ENCODE data around the gene FRMPD4. TPM values are rescaled to one million over a fixed set of nuclear protein-coding genes. Genes with fewer than 3 reads are reported as not detected.

FRMPD4 gene
- total RNA-seq, 1 experiment from 2014 or later: 1.4 TPM

- TF ChIP-seq ZNF532 (CRISPR knock-in tag; IDR thresholded peaks at IDR 0.05; ENCODE audit: borderline replicate concordance): no peak
Measured at GRCh38 chrX:12210971-12211370, 72.7 kb downstream of the FRMPD4 start (continued).

- Mint-ChIP-seq H3K4me1 (no peaks in the 10 kb centered on the region), H3K9me3 (0 out of 2 replicates have a peak, but pooled peaks cover 6% of the 10 kb centered on the region), H3K27ac (no peak overlapping the region), H3K36me3 (no peaks in the 10 kb centered on the region), H3K4me3 (no peak overlapping the region), H3K27me3 (ENCODE audit: low read depth) (no peaks in the 10 kb centered on the region)
- POLR2A ChIA-PET: no interaction called here
- CTCF ChIA-PET: no interaction called here
- TF ChIP-seq USF1 (CRISPR knock-in tag; IDR thresholded peaks at IDR 0.05) (no peak), SOX15 (CRISPR knock-in tag; IDR thresholded peaks at IDR 0.05) (no peak), ELF4 (CRISPR knock-in tag; IDR thresholded peaks at IDR 0.05; ENCODE audit: low read depth) (no peak), FOXP4 (CRISPR knock-in tag; IDR thresholded peaks at IDR 0.05) (no peak), USF2 (CRISPR knock-in tag; IDR thresholded peaks at IDR 0.05) (no peak), NR2C2 (CRISPR knock-in tag; IDR thresholded peaks at IDR 0.05) (no peak), CREM (CRISPR knock-in tag; IDR thresholded peaks at IDR 0.05) (no peak), NFE2L1 (CRISPR knock-in tag; IDR thresholded peaks at IDR 0.05) (no peak), ZBTB43 (CRISPR knock-in tag; IDR thresholded peaks at IDR 0.05) (no peak), ZNF671 (CRISPR knock-in tag; IDR thresholded peaks at IDR 0.05) (no peak), MLX (CRISPR knock-in tag; IDR thresholded peaks at IDR 0.05) (no peak), IRF2 (CRISPR knock-in tag; IDR thresholded peaks at IDR 0.05; ENCODE audit: borderline replicate concordance, low read depth) (no peak), ZBTB21 (CRISPR knock-in tag; IDR thresholded peaks at IDR 0.05; ENCODE audit: borderline replicate concordance) (no peak), ZNF281 (CRISPR knock-in tag; IDR thresholded peaks at IDR 0.05) (no peak), ZNF416 (CRISPR knock-in tag; IDR thresholded peaks at IDR 0.05) (no peak), FOXJ3 (CRISPR knock-in tag; IDR thresholded peaks at IDR 0.05; ENCODE audit: borderline replicate concordance) (no peak), NFYB (CRISPR knock-in tag; conservative IDR thresholded peaks at IDR 0.05; ENCODE audit: low read depth) (no peak), CREB1 (CRISPR knock-in tag; IDR thresholded peaks at IDR 0.05) (no peak)
- ATAC-seq (no peak), DNase-seq (ENCODE audit: low spot score) (no peak)
Measured at GRCh38 chrX:12223650-12224049, 85.4 kb downstream of the FRMPD4 start.

Data from WTC11 (cell line).